Stomach (tissue), 9 donors: ENCODE measurements around the gene SLC25A51. TPM values are rescaled to one million over a fixed set of nuclear protein-coding genes. Genes with fewer than 3 reads are reported as not detected.
A peak's percentile ranks its signal among the peaks of the same experiment; 100 is the strongest.

Experiments used
- DNase-seq, 2 donors: peaks; one replicate each; pipeline versions ENCODE4 v3.0.0 to v3.0.0-alpha.2; 2013 to 2019
- H3K27ac ChIP-seq, 5 donors: fragments of 200-600 bp in 4 of 5; sonication (generic) in 4 of 5; one replicate each; pipeline ENCODE4 v1.5.1; 2013 to 2019; ENCODE audit warnings: mild to moderate bottlenecking in 1 of 5, moderate library complexity in 1 of 5
- H3K27me3 ChIP-seq, 3 donors: fragments of 200-600 bp; sonication (generic); one replicate each; pipeline ENCODE4 v1.5.1; 2017 to 2019; ENCODE audit warnings: mixed run types in 1 of 3
- H3K36me3 ChIP-seq, 4 donors: fragments of 200-600 bp; sonication (generic); 1 replicate in 3 of 4; 2 replicates in 1 of 4; pipeline ENCODE4 v1.5.1; 2016 to 2019
- H3K4me1 ChIP-seq, 4 donors: fragments of 200-600 bp; sonication (generic); one replicate each; pipeline ENCODE4 v1.5.1; 2016 to 2019
- H3K4me3 ChIP-seq, 4 donors: fragments of 200-600 bp; sonication (generic) in 3 of 4; one replicate each; pipeline ENCODE4 v1.5.1; 2016 to 2019; ENCODE audit warnings: mild to moderate bottlenecking in 1 of 4
- H3K9me3 ChIP-seq, 4 donors: fragments of 200-600 bp; sonication (generic); one replicate each; pipeline ENCODE4 v1.5.1; 2016 to 2019
- EP300 ChIP-seq: sonication (generic); formaldehyde crosslinking; IDR thresholded peaks from one replicate; pipeline ENCODE4 v1.6.1; 2017; ENCODE audit warnings: antibody characterized with exemption
- POLR2A ChIP-seq, 4 donors: fragments of 450-650 bp; IDR thresholded peaks; one replicate each; pipeline ENCODE4 v1.6.1; 2016; ENCODE audit warnings: antibody characterized with exemption in 4 of 4, control low read depth in 2 of 4, mild to moderate bottlenecking in 1 of 4, moderate library complexity in 1 of 4
- POLR2AphosphoS5 ChIP-seq, 3 donors: sonication (generic); formaldehyde crosslinking; IDR thresholded peaks; one replicate each; pipeline ENCODE4 v1.6.1; 2016; ENCODE audit warnings: antibody characterized with exemption in 3 of 3
- WGBS, 5 donors: extraction: QIAGEN DNeasy Blood & Tissue Kit in 3 of 5; methylation state at CpG; one replicate each; pipeline versions ENCODE4 v1.1.5 to v1.1.7; 2013 to 2018; 5-methylcytosine and 5-hydroxymethylcytosine counted together
- intact Hi-C: fragments of 100-400 bp; cut with DNase I; formaldehyde crosslinking; loops from one replicate; pipeline ENCODE4 v1.15.1; 2023; ENCODE audit warnings: low total_unique reads
- polyA plus RNA-seq, 3 donors: library from polyadenylated mRNA; stranded (reverse); fragments of 200-250 nt; gene quantifications; one replicate each; pipeline ENCODE4 v1.2.3, GENCODE V29; 2013
- total RNA-seq, 5 donors: library from RNA; depleted of rRNA; stranded (reverse); fragments of >200 nt; gene quantifications; one replicate each; pipeline versions ENCODE4 v1.1.0 to v1.2.3, GENCODE V29; 2014 to 2016
- TF ChIP-seq, protein P1 (sequence below), 7 experiments: fragments of 450-650 bp in 4 of 7; fragments of 200-600 bp in 3 of 7; sonication (generic) in 3 of 7; IDR thresholded peaks; one replicate each; pipeline ENCODE4 v1.5.1; 2016 to 2019; ENCODE audit warnings: antibody characterized with exemption in 7 of 7, control low read depth in 2 of 7, mild to moderate bottlenecking in 1 of 7
- donor health status: healthy with polysubstance abuse.
- donor health status: Bipolar disorder and iron deficiency.
- donor health status: healthy.

Gene SLC25A51
- total and polyA plus RNA-seq, 8 donors, result 3.5 to 41.5 (median 9.8) TPM

DNA sequence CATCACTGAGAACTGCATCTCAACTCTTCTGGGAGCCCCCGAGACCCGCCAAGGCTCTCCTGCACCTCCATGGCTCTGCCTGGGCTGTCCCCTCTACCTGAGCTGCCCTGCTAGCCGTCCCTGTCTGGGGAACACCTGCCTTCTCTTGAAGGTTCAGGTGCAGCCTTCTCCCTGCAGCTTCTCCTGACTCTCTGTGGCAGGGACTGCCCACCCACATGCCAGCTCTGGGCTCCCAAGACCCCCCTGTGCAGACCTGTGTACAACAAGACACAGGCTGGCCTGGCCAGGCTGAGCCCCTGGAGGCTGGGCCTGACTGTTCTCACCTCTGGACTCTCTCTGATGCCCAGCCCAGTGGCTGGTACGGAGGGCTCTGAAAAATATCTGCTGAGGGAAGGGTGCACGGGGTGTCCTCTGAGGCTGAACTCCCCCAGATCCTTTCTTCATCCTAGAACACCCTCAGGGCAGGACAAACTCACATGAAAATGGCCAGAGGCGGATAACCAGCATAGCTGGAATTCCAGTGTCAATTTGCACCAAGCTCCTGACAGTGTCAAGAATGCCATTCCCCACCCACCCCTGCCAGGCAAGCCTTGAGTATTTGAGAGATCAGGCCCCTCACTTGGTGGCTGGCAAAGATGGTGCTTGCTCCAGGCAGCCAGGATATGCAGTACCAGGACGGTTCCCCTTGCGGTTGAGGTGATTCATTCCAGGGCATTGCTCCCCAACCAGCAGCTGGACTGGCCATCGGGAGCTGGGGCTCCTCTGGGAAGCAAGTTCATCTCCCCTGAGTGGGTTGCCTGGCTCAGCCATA is 40.9 kb upstream of the SLC25A51 start:
- Histone ChIP-seq H3K4me3 (no peak overlapping the region), H3K9me3 (no peaks in the 10 kb centered on the region), H3K27me3 (no peaks in the 10 kb centered on the region), H3K36me3 (peaks cover 13 to 56% (median 47%) of the 10 kb centered on the region in 4 donors), H3K27ac (peak overlapping the region in 1 of 5 donors; percentile 31), H3K4me1 (peaks cover 13 to 52% (median 21%) of the 10 kb centered on the region in 4 donors)
- WGBS, 5 donors, result 72 to 95% (median 89%) methylated on average over 4 to 9 of the region's 9 CpGs
- intact Hi-C loops, result no loop called here
- no peak for TF ChIP-seq POLR2A (IDR thresholded peaks at IDR 0.05)
- TF ChIP-seq EP300, result no peak
- TF ChIP-seq, protein P1, sequence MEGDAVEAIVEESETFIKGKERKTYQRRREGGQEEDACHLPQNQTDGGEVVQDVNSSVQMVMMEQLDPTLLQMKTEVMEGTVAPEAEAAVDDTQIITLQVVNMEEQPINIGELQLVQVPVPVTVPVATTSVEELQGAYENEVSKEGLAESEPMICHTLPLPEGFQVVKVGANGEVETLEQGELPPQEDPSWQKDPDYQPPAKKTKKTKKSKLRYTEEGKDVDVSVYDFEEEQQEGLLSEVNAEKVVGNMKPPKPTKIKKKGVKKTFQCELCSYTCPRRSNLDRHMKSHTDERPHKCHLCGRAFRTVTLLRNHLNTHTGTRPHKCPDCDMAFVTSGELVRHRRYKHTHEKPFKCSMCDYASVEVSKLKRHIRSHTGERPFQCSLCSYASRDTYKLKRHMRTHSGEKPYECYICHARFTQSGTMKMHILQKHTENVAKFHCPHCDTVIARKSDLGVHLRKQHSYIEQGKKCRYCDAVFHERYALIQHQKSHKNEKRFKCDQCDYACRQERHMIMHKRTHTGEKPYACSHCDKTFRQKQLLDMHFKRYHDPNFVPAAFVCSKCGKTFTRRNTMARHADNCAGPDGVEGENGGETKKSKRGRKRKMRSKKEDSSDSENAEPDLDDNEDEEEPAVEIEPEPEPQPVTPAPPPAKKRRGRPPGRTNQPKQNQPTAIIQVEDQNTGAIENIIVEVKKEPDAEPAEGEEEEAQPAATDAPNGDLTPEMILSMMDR (IDR thresholded peaks at IDR 0.05), result no peak
- TF ChIP-seq POLR2AphosphoS5 (IDR thresholded peaks at IDR 0.05), result no peak
- DNase-seq, result no peak

GRCh38 chr9:37944266-37944650 is 40.3 kb upstream of the SLC25A51 start:
- no peak overlapping the region for H3K4me3 ChIP-seq
- TF ChIP-seq EP300 (no peak), POLR2AphosphoS5 (IDR thresholded peaks at IDR 0.05) (no peak), POLR2A (IDR thresholded peaks at IDR 0.05) (no peak)
- TF ChIP-seq, protein P1 (IDR thresholded peaks at IDR 0.05), result no peak
- DNase-seq, result no peak
- H3K36me3 ChIP-seq, result peaks cover 13 to 61% (median 44%) of the 10 kb centered on the region in 4 donors
- peaks cover 13 to 58% (median 23%) of the 10 kb centered on the region in 4 donors for H3K4me1 ChIP-seq
- H3K27ac ChIP-seq, result peak overlapping the region in 3 of 5 donors; percentile 1 to 51 (median 47)
- intact Hi-C loops, result no loop called here
- 74 to 90% (median 80%) methylated on average over 7 of the region's 7 CpGs for WGBS, 5 donors
- H3K27me3 ChIP-seq, result no peaks in the 10 kb centered on the region
- H3K9me3 ChIP-seq, result no peaks in the 10 kb centered on the region

GRCh38 chr9:37943345-37944265 is 39.7 kb upstream of the SLC25A51 start:
- peaks cover 12 to 58% (median 40%) of the 10 kb centered on the region in 4 donors for H3K36me3 ChIP-seq
- H3K9me3 ChIP-seq, result no peaks in the 10 kb centered on the region
- WGBS, 5 donors, result 43 to 57% (median 53%) methylated on average over 12 of the region's 12 CpGs
- peaks cover 13 to 62% (median 26%) of the 10 kb centered on the region in 4 donors for H3K4me1 ChIP-seq
- peak overlapping the region in 4 of 5 donors; percentile 1 to 51 (median 47) for H3K27ac ChIP-seq
- no peaks in the 10 kb centered on the region for H3K27me3 ChIP-seq
- TF ChIP-seq EP300 (no peak), POLR2AphosphoS5 (IDR thresholded peaks at IDR 0.05) (no peak), POLR2A (IDR thresholded peaks at IDR 0.05) (no peak)
- TF ChIP-seq, protein P1 (IDR thresholded peaks at IDR 0.05), result no peak
- DNase-seq, result peak in 1 of 2 donors; percentile 74
- intact Hi-C loops, result no loop called here
- no peak overlapping the region for H3K4me3 ChIP-seq

DNA sequence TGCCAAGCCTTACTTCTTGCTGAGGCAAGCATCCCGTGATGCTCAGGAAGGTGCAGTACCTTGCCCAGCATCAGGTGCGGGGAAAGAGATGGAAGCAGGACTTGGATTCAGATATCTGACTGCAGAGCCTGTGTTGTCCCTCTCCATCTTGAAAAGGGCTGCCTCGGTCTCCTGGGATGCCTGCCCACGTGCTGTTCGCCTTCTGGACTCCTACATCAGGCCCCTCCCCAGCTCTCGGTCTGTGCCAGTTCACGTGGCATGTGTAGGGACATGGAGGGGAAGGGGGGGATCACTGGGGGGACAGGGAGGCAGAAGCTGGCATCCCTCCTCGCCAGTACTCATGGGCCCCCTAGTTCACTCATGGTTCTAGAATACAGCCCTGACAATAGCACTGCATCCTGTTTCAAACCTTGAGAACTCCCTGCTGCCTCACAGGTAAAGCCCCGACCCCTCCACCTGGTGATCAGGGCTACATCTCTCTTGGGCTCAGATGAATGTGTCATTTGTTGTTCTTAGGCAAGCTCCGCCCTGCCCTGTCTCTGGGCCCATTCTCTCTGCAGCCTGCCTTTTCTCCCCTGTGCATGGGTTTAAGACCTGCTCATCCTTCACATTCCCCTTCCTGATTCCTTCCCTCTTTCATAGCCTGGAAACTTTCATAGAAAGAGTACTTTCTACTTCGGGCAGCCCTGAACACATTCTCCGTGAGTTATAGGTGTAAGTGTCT is 38.9 kb upstream of the SLC25A51 start:
- WGBS, 5 donors, result 76 to 87% (median 85%) methylated on average over 12 of the region's 12 CpGs
- DNase-seq, result no peak
- Histone ChIP-seq H3K4me3 (no peak overlapping the region), H3K4me1 (peaks cover 14 to 61% (median 32%) of the 10 kb centered on the region in 4 donors), H3K27me3 (no peaks in the 10 kb centered on the region), H3K9me3 (no peaks in the 10 kb centered on the region), H3K27ac (peak overlapping the region in 1 of 5 donors; percentile 51), H3K36me3 (peaks cover 4 to 53% (median 33%) of the 10 kb centered on the region in 4 donors)
- intact Hi-C loops, result no loop called here
- TF ChIP-seq POLR2A (IDR thresholded peaks at IDR 0.05), result no peak
- no peak for TF ChIP-seq EP300
- TF ChIP-seq, protein P1 (IDR thresholded peaks at IDR 0.05), result no peak
- no peak for TF ChIP-seq POLR2AphosphoS5 (IDR thresholded peaks at IDR 0.05)
